ENCODE data around the gene BGN. TPM values are rescaled to one million over a fixed set of nuclear protein-coding genes. Genes with fewer than 3 reads are reported as not detected.

Gene BGN
- total RNA-seq, 1 donor from 2014 or later: 0.98 TPM

DNA sequence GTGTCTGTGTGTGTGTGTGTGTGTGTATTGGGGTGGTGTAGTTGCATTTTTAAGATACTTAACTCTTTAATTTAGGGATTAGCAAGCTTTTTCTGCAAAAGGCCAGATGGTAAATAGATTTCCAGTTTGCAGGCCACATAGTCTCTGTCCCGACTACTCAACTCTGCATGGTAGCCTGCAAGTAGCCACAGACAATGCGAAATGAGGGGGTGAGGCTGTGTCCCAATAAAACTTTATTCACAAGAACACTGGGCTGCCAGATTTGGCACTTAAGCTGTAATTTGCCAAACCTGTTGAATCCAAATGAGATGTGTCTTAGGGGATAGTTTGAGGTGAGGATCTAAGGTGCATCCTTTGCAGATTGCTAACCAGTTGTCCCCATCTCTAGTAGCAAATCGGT lies 29.5 kb downstream of the BGN start:
- Mint-ChIP-seq H3K4me3 (ENCODE audit: low read depth) (no peak overlapping the region), H3K27ac (no peak overlapping the region), H3K9me3 (ENCODE audit: low read depth) (peaks cover 4% of the 10 kb centered on the region), H3K4me1 (ENCODE audit: low read depth) (no peaks in the 10 kb centered on the region), H3K36me3 (ENCODE audit: insufficient read depth) (no peaks in the 10 kb centered on the region), H3K27me3 (peaks cover 26% of the 10 kb centered on the region)
- TF ChIP-seq, protein P1, sequence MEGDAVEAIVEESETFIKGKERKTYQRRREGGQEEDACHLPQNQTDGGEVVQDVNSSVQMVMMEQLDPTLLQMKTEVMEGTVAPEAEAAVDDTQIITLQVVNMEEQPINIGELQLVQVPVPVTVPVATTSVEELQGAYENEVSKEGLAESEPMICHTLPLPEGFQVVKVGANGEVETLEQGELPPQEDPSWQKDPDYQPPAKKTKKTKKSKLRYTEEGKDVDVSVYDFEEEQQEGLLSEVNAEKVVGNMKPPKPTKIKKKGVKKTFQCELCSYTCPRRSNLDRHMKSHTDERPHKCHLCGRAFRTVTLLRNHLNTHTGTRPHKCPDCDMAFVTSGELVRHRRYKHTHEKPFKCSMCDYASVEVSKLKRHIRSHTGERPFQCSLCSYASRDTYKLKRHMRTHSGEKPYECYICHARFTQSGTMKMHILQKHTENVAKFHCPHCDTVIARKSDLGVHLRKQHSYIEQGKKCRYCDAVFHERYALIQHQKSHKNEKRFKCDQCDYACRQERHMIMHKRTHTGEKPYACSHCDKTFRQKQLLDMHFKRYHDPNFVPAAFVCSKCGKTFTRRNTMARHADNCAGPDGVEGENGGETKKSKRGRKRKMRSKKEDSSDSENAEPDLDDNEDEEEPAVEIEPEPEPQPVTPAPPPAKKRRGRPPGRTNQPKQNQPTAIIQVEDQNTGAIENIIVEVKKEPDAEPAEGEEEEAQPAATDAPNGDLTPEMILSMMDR (IDR thresholded peaks at IDR 0.05; ENCODE audit: unreplicated experiment): no peak
- DNase-seq (ENCODE audit: low spot score, unreplicated experiment): no peak

DNA sequence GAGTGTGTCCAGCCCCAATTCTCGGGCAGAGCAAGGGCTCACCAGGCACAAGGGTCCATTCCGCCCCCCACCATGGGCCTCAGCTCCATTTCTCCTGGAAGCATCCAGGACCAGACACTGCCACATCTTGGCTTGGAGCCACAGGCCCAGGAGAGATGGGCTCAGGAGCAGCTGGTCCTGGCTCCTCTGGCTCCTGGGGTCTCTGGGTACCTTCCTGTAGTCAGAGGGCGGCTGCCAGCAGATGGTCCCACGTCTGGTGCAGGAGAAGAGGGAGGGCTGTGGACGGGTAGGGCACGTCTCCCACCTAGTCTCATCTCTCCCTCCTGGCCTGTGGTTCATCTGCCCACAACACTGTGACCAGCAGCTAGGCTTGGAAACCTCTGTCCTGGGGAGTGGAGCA lies 30.7 kb downstream of the BGN start:
- Mint-ChIP-seq H3K4me3 (ENCODE audit: low read depth) (no peak overlapping the region), H3K36me3 (ENCODE audit: insufficient read depth) (no peaks in the 10 kb centered on the region), H3K4me1 (ENCODE audit: low read depth) (no peaks in the 10 kb centered on the region), H3K27ac (no peak overlapping the region), H3K9me3 (ENCODE audit: low read depth) (peaks cover 4% of the 10 kb centered on the region), H3K27me3 (peaks cover 20% of the 10 kb centered on the region)
- no peak for DNase-seq (ENCODE audit: low spot score, unreplicated experiment)
- TF ChIP-seq, protein P1 (IDR thresholded peaks at IDR 0.05; ENCODE audit: unreplicated experiment): no peak

DNA sequence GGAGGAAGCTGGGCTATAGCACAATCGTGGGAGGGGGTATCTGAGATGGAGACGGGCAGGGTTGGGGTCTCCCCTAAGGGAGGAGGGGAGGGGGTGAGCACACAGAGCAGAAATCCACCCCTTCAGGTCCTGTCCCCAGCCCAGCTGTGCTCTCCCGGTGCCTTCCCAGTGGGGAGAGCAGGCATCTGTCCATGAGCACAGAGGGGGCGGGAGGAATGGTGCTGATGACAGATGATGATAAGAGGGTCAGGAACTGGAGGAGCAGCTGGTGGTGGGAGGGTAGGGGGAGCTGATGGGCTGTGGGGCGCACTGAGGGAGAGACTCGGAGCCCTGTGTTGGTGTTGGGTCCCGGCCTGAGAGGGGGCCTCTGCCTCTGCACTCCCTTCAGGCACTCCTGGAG lies 31.3 kb downstream of the BGN start:
- peaks cover 16% of the 10 kb centered on the region for H3K27me3 Mint-ChIP-seq
- TF ChIP-seq, protein P1 (IDR thresholded peaks at IDR 0.05; ENCODE audit: unreplicated experiment): no peak
- DNase-seq (ENCODE audit: low spot score, unreplicated experiment): no peak
- no peak overlapping the region for H3K4me3 Mint-ChIP-seq (ENCODE audit: low read depth)
- no peaks in the 10 kb centered on the region for H3K36me3 Mint-ChIP-seq (ENCODE audit: insufficient read depth)
- no peaks in the 10 kb centered on the region for H3K4me1 Mint-ChIP-seq (ENCODE audit: low read depth)
- H3K9me3 Mint-ChIP-seq (ENCODE audit: low read depth): peaks cover 4% of the 10 kb centered on the region
- no peak overlapping the region for H3K27ac Mint-ChIP-seq

DNA sequence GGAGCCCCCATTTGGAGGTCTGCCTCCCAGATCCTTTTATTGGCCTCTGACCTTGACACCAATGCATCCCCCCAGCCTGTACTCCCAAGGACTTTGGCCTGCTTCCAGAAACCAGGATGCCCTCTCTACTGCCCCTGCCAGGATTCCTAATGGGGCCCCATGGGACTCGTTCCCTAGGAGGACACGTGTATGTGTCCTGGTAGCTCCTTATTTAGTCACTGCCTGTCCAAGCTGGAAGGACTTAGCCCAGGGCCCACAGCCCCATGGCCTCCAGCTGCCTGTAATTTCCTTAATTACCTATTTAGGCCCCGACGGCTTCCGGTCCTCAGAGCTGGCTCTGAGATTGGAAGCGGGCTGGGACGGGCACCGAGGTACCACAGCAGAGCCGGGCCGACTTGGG lies 32.0 kb downstream of the BGN start:
- Mint-ChIP-seq H3K4me3 (ENCODE audit: low read depth) (no peak overlapping the region), H3K27me3 (peaks cover 9% of the 10 kb centered on the region), H3K36me3 (ENCODE audit: insufficient read depth) (no peaks in the 10 kb centered on the region), H3K9me3 (ENCODE audit: low read depth) (peaks cover 4% of the 10 kb centered on the region), H3K4me1 (ENCODE audit: low read depth) (no peaks in the 10 kb centered on the region), H3K27ac (no peak overlapping the region)
- TF ChIP-seq, protein P1 (IDR thresholded peaks at IDR 0.05; ENCODE audit: unreplicated experiment): no peak
- no peak for DNase-seq (ENCODE audit: low spot score, unreplicated experiment)

DNA sequence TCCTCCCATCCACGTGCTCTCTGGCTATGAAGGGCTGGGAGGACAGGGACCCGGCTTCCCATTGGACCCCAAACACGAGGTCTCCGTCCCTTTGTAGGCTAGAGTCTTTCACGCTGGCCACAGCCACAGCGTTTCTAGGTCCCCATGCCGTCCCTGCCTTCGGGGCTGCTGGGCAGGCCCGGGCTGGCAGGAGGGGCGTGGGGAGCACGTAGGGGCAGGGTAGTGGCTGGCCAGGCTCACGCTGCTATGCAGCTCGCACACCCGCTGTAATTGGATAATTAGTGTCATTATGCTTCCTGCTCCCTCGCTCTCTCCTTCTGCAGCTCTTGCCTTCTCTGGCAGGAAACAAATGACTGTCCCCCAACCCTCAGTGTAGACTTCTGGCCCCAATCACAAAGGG lies 32.4 kb downstream of the BGN start:
- Mint-ChIP-seq H3K9me3 (ENCODE audit: low read depth) (peaks cover 4% of the 10 kb centered on the region), H3K27me3 (peaks cover 5% of the 10 kb centered on the region), H3K4me1 (ENCODE audit: low read depth) (no peaks in the 10 kb centered on the region), H3K27ac (no peak overlapping the region), H3K36me3 (ENCODE audit: insufficient read depth) (no peaks in the 10 kb centered on the region), H3K4me3 (ENCODE audit: low read depth) (no peak overlapping the region)
- DNase-seq (ENCODE audit: low spot score, unreplicated experiment): no peak
- TF ChIP-seq, protein P1 (IDR thresholded peaks at IDR 0.05; ENCODE audit: unreplicated experiment): no peak

Data from progenitor cell of endocrine pancreas (in vitro differentiated cells).